Head of caudate nucleus (tissue), 42 donors: ENCODE data around the gene MRPL16.
"Not testable (repeated sequence)": the region's sequence is repeated elsewhere in the genome, so short reads cannot be mapped to it uniquely, and the experiment has no call there.

Experiments
- DNase-seq, 42 donors: peaks; one replicate each; pipeline versions ENCODE4 v3.0.0 to v3.0.0-alpha.2; 2020 to 2021; ENCODE audit warnings: mixed read lengths in 7 of 42
- intact Hi-C: fragments of 100-400 bp; cut with DNase I; formaldehyde crosslinking; loops from one replicate; pipeline ENCODE4 v1.15.0; 2022

Gene MRPL16

DNA sequence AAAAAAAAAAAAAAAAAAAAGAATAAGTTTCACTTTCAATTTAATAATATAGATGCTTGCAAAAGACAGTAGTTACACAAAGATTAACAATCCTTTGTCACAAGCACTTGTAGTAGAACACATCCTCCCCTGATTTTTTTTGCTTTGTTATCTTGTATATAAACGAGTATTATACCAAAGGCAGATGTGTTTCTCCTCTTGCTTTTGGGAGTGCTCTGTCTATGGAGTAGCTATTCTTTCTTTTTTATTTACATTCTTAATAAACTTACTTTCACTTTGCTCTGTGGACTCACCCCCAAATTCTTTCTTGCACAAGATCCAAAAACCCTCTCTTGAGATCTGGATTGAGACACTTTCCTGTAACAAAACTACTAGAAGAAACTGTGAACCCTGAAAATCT lies 3.4 kb upstream of the MRPL16 start:
- no peak for DNase-seq
- intact Hi-C loops, result no loop called here

DNA sequence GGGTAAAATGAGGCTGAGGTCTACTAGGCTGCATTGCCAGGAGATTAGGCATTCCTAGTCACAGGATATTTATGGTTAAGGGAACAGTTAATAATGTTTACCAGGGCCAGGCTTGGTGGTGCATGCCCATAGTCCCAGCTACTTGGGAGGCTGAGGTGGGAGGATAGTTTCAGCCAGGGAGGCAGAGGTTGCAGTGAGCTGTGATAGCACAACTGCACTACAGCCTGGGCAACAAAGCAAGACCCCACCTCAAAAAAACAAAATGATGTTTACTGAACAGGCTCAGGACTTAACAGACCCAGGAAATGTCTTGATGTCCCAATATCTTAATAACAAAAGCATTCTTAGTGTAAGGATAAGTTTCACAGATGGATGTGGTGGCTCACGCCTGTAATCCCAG lies 2.8 kb upstream of the MRPL16 start:
- DNase-seq, result no peak
- intact Hi-C loops, result no loop called here

DNA sequence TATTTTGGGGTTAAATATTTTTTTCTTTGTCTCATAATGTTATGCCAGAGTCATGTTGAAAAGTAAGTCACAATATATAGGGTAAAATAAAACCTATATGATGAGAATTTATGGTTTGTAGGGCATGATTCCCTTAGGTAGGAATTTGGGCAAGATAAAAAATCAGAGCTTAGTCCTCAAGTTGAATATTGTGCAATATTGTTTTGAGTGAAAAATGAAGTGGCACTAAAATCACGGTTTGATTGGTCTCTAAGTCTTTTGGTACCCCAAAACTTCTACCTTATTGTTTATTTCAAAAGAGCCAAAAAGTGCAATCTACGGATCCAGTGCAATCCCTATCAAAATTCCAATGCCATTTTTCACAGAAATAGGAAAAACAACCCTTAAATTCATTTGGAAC lies 1.6 kb upstream of the MRPL16 start:
- DNase-seq, result no peak
- intact Hi-C loops, result no loop called here

DNA sequence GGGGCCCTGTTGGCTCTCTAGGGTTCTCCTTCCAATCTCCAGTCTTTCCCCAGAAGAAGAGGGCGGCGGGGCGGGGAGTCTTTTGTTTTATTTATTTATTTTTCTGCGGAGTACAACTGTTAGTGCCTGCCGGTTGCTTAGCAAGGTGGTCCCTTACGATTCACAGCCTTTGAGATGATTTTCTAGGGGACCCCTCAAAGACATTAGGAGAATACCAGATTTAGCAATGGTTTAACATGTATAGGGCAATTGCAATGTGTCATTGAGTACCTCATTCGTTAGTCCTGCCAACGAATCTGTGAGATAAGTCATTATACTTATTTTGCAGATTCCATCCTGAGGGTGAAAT lies 307 bp upstream of the MRPL16 start:
- DNase-seq, result no peak
- intact Hi-C loops, result no loop called here

DNA sequence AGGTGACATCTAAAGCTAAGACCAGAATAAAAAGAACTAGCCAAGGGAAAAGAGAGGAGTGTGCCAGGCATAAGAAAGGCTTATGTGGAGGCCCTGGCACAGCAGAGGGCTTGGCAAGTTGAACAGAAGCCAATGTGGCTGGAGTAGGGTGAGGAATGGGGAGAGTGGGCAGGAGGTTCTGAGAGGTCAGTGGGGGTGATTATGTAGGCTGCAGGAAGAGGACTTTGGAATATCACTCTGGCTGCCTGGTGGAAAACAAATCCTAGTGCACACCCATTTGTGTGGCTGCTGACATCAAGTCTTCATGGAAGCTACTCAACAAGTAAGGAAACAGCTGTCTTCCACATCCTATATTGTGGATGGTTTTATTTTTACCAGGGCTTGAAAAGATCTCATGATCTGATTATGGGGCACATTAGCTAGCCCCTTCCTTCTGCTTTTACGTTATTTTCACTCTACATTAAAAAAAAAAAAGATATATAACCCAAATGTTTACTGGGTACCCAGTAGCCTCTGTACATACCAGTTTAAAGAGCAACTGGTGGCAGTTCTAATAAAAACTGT lies 3.4 kb downstream of the MRPL16 start:
- intact Hi-C loops, result loop anchor here (10.0 kb wide), 1 partner anchor 262 kb away; no protein-coding TSS in a partner anchor
- DNase-seq, result no peak

DNA sequence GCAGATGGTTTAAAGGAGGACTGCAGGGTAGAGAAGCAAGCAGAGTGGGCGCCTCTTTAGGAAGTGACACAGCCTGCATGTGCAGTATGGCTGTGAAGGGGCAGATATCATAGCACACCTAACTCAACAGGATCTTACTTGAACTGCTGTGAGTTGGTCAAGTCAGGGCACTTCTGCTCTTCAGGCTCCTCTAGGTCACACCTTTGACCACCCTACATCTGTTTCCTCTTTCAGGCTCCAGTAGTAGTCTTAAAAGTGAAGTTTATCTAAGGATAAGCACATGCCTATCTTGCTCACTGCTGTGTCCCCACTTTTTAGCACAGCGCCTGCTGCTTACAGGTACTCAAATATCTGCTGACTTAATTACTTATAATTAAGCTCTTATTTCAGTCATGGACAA lies 6.5 kb downstream of the MRPL16 start:
- intact Hi-C loops, result loop anchor here (10.0 kb wide), 1 partner anchor 259 kb away; no protein-coding TSS in a partner anchor
- no peak for DNase-seq

DNA sequence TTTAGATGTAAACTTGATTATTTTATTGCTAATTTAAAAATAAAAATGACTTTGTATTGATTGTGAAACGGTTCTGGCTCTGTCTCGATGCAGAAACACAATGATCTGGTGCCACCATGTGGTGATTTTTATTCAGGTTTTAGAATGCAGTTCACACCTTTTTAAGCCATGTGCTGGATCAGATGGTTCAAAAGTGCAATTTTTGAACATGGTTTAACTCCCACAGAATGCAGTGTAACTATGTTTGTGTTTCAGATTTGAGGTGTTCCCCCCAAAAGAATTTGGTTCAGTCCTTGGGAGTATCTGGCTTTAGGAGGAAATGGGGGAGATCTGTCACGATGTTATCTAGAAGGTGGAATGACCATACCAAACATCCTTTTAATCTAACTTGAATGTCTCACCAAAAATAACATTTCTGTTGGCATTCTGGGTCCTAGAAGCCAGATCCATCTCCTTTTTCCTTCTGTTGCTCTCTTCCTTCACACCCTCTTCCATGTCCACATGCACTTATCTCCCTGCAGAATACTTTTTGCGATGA lies 7.9 kb downstream of the MRPL16 start:
- intact Hi-C loops, result loop anchor here (1.0 to 10.0 kb wide), 2 partner anchors 48 to 258 kb away; no protein-coding TSS in a partner anchor

DNA sequence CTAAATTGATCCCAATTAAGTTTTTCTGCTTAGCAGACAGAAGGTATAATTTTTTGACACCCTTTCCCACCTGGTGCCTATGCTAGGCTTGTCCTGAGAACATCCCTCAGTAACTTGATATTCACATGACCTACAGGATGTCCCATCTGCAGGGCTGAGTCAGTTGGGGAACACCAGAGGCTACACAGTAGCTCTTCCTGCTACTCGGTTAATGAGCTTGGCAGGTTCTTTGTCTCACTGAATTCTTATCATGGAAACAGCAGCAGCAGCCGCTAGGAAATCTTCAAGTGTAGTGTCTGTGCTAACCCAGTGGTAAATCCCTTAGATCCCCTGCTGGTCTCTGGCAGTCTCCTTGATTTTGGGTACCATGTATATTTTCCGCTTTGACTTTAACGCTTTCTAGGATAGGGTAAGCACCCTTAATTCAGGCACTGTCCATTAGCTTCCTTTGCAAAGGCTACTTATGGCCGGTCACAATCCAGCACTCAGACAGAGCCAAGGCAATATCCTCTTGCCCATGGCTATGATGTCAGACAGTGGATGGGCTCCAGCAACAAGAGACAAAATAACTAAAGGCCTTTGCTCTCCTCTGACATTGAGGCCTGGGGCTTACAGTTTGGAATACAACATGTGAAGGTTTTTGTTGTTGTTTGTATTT lies 8.5 kb downstream of the MRPL16 start:
- intact Hi-C loops, result loop anchor here (1.0 to 10.0 kb wide), 2 partner anchors 48 to 257 kb away; no protein-coding TSS in a partner anchor
- DNase-seq, result peak in 31 of 42 donors; percentile 5 to 75 (median 41)

More for the DNA sequence above, 7.9 kb downstream of the MRPL16 start:
- DNase-seq, result peak in 18 of 42 donors; percentile 14 to 83 (median 53)

DNA sequence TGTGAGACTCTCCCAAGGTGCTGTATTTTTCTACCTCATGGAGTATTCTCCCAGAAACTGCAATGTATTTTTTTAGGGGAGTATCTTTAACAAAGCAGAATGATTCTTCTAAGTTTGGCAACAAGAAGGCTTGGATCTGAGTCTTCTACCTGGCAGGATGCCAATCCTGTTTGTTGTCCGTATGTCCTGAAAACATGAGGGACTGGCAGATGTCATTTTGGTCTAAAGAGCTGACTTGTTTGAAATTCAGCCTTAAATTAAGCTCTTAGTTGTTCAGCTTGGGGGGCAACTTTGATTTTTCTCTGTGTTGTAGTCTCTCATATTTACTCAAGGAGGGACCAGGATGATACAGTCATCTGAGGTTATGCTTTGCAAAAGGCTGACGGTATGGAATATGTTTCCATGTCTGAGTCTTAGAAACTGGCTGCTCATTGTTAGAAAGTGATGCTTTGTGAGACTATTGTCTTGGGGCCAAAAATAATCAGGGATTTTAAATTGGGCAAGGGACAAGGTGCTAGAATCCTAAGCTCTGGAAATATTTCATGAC lies 9.3 kb downstream of the MRPL16 start:
- intact Hi-C loops, result loop anchor here (10.0 kb wide), 1 partner anchor 256 kb away; no protein-coding TSS in a partner anchor
- no peak for DNase-seq

DNA sequence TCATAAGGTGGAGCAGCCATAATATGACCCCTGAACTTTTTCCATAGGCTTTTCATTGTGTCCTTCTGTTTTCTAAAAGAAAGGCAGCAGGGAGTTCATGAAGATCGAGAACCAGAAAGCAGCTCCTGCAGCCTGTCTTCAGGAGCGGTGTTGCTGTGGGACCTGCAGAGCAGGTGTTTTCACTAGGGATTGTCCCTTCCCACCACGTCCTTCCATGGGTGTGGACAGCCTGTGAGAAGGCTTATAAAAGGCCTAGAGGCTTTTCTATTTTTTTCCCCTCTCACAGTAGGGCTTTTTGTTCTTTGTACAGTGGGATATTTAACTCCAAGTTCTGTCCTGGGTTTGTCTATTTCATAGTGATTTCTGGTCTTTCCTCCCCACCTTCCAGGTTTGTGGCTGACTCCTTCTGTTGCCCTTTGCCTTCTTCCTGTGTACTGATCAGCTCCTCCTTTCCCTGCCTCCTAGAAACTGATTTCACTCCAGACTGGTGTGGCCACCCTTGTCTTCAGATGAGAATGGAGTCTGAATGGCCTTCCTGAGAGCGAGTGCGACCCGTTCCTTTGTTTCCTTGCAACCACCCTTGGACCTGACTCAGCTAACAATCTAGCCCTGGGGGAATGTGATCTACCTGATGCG lies 10.1 kb downstream of the MRPL16 start:
- no peak for DNase-seq
- intact Hi-C loops, result loop anchor here (10.0 kb wide), 1 partner anchor 256 kb away; no protein-coding TSS in a partner anchor

DNA sequence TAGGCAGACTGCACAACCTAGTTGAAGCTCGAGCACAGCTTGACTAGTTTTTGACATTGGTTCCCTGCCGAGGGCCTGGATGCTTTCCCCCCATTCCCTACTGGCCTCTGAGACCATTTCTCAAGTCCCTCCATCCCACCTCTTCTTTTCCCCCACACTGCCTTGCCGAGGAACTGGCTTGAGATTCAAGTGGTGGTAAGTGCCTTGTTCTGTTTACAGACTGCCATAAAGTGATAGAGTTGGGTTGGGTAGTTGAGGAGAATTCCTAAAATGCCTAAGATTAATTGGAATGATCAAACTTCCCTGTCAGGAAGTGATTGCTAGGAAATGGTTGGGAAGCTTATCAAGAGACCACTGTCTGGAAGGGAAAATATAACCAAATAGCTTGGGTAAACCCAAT lies 16.2 kb downstream of the MRPL16 start:
- intact Hi-C loops, result no loop called here
- no peak for DNase-seq

DNA sequence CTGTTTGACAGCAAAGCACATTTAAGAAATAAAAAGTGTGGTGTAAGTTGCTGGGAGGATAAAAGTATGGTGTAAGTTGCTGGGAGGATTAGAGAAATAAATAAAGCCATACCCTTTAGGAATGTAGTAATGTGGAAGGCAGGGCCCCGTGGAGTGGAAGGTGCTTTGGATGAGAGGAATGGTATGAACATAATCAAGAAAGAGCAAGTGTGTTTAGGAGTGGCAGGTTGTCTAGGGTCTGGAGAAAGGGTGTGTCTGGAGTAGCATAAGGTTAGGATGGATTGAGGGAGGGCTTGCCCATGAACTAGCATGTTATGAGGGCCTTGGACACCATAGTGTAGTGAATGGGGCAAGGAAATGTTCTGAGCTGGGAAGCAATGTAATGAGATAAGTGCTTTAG lies 18.1 kb downstream of the MRPL16 start:
- DNase-seq, result no peak
- intact Hi-C loops, result no loop called here

DNA sequence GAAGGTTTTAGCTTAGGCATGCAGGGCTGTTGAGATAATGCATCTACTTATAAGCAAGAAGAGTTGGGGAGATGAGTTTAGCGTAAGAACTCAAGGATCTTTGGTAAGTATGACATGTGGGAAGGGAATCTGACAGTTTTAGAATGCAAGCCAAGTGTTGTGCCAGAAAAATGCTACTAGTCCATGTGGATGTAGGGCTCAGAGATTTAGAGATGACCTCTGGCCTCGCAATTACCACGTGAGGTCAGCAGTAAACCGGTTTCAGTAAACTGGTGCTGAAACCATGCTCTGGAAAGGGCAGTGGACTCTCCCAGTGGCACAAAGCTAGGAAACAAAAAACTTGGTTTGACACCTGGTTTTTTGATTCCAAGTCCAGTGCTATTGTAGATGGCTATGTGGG lies 18.9 kb downstream of the MRPL16 start:
- intact Hi-C loops, result no loop called here
- DNase-seq, result no peak

DNA sequence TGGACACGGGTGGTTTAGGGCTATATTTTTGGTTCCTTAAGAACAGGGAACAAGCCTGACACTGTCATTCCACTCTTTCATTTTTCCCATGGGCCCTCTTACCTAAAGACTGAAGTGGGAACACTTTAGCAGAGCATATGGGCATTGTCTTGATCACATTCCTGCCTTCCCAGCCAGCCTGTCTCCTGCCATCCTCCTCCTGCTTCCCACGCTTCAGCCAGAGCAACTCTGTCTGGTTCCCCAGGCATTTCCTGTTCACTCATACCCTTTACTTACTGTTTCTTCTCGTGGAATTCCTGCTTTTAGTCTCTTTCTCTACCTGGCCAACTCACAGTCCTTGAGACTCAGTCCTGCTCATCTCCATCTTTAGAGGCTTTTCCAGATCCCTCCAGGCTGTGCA lies 22.8 kb downstream of the MRPL16 start:
- intact Hi-C loops, result no loop called here
- DNase-seq, result no peak

DNA sequence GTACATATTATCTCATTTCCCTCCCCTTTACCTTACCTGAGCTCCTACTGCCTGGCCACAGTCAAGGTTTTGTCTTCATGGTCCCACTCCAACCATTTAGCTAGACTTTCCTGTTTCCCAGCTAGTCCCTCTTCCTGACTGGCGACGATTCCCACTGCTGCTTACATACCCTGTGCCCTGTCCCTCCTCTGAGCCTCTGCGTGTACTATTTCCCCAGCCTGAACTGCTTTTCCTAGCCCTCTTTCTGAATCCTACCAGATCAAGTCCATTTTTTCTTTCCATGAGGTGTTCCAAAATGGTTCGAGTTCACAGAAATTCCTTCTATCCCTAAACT lies 23.4 kb downstream of the MRPL16 start:
- intact Hi-C loops, result no loop called here
- no peak for DNase-seq

DNA sequence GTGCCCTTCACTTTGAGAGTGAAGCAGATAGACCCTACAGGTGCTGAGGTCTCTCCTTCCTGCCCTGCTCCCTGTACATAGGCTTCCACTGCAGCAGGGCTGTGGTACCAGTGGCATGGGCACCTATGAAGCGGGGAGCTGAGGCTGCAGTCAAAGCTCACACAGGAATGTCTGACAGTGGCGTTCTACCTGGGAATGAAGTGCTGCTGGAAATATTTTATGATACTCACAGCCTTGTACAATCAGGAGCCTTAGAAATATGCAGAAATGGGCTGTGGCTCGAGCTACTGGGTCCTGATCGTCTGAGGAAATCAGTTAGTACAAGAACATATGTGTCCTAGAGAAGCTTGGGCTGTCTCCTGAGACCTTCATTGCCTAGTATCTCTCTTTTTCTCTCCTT lies 24.8 kb downstream of the MRPL16 start:
- no peak for DNase-seq
- intact Hi-C loops, result no loop called here

DNA sequence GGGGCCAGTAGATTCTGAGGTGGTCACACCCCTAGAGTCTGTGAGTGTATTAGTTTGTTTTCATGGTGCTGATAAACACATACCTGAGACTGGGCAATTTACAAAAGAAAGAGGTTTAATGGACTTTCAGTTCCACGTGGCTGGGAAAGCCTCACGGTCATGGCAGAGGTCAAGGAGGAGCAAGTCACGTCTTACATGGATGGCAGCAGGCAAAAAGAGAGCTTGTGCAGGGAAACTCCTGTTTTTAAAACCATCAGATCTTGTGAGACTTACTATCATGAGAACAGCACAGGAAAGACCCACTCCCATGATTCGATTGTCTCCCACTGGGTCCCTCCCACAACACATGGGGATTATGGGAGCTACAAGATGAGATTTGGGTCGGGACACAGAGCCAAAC lies 26.1 kb downstream of the MRPL16 start:
- intact Hi-C loops, DNase-seq: not testable (repeated sequence)

DNA sequence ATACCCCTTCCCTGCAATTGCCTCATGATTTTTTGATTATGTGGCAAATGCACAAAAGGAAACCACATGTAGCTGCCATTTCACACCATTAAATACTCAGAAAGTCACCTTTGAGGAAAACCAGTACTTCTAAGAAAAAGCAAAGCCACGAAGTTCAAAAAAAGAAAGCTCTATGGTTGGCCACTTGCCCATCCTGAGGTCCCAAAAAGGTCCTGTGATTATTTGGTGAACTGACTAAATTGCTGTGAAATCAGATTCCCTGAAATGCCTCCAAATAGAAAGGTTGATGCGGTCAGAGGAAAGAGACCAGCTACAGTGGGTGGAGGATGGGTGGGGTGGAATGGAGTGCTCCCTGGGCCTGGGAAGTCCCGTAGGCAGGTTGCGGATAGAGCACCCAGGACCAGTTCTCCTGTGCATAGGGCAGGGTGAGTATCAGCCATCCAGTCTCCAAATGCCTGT lies 26.9 kb downstream of the MRPL16 start:
- intact Hi-C loops, result no loop called here

DNA sequence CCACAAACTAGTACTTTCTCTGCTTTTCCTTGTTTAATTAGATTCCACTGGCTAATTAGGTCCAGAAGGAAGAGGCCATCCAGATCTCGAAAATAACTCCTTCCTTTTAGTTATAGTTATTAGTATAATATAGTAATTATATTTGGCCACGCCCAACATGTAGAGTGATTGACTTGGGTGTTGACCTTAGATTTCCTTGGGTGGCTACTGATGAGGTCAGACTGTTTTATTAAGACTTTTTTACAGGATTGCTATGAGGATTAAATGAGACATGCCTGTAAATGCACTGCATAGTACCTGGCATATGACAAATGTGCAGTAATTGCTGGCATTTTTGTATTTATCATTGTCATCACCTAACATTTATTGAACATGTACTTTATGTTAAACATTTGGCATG lies 28.5 kb downstream of the MRPL16 start:
- DNase-seq, result no peak
- intact Hi-C loops, result no loop called here

More for the DNA sequence above, 26.9 kb downstream of the MRPL16 start:
- DNase-seq, result no peak

DNA sequence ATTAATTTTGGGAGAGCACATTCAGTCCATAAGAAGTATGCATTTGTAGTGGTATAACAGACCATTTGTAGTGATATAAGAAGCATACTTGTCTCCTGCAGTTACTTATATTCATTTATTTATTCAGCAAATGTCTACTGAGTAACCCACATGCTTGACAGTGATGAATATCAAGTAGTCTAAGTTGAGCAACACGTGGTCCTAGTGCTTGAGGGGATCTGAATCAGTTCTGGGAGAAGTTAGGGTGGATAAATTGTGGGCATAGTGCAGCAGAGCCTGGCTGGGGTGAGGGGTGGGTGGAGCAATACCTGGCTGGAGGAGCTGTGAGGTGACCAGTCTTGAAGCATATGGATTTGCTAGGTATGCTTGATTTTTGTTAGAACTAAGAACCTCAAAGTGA lies 31.1 kb downstream of the MRPL16 start:
- no peak for DNase-seq
- intact Hi-C loops, result no loop called here
